Esophagus mucosa (tissue), 1 donor: ENCODE data around the gene FNDC3B. TPM values are rescaled to one million over a fixed set of nuclear protein-coding genes. Genes with fewer than 3 reads are reported as not detected.
"Not testable (repeated sequence)": the region's sequence is repeated elsewhere in the genome, so short reads cannot be mapped to it uniquely, and the experiment has no call there.

Experiments
- ATAC-seq: fragments of 200-7000 bp; cut with Tn5 transposase; one replicate; pipeline ENCODE4 v1.9.1; 2020
- total RNA-seq: library from RNA; stranded (reverse); gene quantifications from one replicate; pipeline ENCODE4 v1.2.4, GENCODE V29; 2023
- donor health status: DM: yes; HTN: yes; CAD: no.

FNDC3B gene
- total RNA-seq, 1 donor from 2014 or later, result 19.9 TPM

GRCh38 chr3:172242471-172242870 is 203.1 kb downstream of the FNDC3B start:
- ATAC-seq, result not testable (repeated sequence)

GRCh38 chr3:172243376-172243775 is 204.0 kb downstream of the FNDC3B start:
- not testable (repeated sequence) for ATAC-seq

GRCh38 chr3:172244011-172244410 is 204.6 kb downstream of the FNDC3B start:
- peak; percentile 93 for ATAC-seq

DNA sequence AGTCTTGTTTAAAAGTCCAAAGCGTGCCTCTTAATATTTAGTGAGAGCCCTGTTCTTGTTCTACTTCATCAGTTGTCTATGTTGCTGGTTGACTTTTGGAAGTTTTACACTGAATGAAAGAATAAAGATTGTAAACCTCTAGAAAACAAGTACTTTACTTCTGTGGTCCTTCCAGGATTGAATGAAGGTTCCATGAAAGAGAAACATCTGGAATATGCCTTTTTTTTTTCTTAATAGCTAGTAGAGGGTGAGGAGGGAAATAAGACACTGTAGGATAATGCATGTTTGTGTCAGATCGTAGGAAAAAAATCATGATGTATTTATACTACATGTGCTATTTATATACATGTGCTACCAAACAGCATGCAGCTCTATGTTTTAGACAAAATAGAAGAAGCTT is 205.9 kb downstream of the FNDC3B start:
- ATAC-seq, result no peak

GRCh38 chr3:172246107-172246844 is 206.9 kb downstream of the FNDC3B start:
- ATAC-seq, result no peak

DNA sequence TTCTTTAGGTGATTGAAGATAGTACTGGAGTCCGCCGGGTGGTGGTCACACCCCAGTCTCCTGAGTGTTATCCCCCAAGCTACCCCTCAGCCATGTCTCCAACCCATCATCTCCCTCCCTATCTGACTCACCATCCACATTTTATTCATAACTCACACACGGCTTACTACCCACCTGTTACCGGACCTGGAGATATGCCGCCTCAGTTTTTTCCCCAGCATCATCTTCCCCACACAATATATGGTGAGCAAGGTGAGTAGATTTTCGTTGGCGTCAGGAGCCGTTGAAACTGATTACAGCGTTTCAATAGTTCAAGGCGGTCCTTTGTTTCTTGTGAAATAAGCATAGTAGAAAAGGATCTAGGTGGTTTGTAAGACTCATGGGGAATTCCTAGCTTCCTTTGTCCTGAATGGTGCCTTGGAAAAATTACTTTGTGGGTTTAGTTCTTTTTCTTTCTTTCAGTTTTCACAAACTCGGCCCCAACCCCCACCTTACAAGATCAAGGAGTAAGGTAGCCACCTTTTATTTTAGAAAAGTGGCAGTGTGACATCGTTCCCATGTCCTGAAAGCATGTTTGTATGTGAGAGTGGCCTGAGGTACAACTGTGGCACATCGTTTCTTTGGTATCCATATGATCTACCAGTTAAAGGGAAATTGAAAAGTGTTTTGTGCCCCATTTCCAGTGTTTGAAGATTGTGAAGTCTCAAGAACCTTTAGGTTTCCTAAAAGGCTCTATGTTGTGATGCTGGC is 208.3 kb downstream of the FNDC3B start:
- ATAC-seq, result no peak

- ATAC-seq, result no peak
Measured at GRCh38 chr3:172249039-172249438, 209.7 kb downstream of the FNDC3B start.

- ATAC-seq, result no peak
Measured at GRCh38 chr3:172251211-172251610, 211.8 kb downstream of the FNDC3B start.

GRCh38 chr3:172253200-172253599 is 213.8 kb downstream of the FNDC3B start:
- ATAC-seq, result no peak

- no peak for ATAC-seq
Measured at GRCh38 chr3:172254542-172254941, 215.2 kb downstream of the FNDC3B start.

- not testable (repeated sequence) for ATAC-seq
Measured at GRCh38 chr3:172255321-172255720, 215.9 kb downstream of the FNDC3B start.

- ATAC-seq, result no peak
Measured at GRCh38 chr3:172256101-172256734, 216.8 kb downstream of the FNDC3B start.

DNA sequence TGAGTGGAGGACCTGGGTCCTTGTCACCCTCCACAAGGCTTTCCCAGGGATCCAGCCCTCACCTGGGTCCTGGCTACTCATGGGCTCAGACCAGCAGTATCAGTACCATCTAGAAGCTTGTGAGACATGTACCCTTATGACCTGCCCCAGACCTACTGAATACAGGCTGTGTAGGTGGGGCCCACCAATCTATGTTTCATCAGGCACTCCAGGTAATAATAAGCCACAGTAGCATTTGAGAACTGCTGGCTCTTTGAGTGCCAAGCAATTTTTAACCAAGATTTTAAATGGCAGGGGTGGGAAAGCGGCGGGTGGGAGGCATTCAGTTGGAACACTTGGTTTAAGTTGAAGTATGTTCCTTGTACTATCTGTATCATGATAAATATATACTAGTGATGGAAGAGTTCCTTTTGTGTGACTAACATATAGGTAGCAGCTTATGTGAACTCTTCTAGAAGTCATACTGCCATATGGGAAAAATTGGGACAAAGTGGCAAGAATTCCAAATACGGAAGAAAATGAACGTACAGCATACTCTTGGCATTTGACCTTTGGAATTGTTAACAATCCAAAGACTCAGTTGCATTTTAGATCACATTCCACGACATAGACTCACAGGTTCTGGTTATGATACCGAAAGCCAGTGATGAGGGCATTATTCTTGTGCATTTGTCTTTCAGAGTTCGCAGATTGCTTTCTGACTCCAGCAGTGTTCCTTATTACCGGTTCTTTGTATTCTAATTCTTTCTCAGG is 218.4 kb downstream of the FNDC3B start:
- no peak for ATAC-seq

GRCh38 chr3:172258624-172259023 is 219.2 kb downstream of the FNDC3B start:
- ATAC-seq, result no peak

- no peak for ATAC-seq
Measured at GRCh38 chr3:172259111-172259541, 219.7 kb downstream of the FNDC3B start.

DNA sequence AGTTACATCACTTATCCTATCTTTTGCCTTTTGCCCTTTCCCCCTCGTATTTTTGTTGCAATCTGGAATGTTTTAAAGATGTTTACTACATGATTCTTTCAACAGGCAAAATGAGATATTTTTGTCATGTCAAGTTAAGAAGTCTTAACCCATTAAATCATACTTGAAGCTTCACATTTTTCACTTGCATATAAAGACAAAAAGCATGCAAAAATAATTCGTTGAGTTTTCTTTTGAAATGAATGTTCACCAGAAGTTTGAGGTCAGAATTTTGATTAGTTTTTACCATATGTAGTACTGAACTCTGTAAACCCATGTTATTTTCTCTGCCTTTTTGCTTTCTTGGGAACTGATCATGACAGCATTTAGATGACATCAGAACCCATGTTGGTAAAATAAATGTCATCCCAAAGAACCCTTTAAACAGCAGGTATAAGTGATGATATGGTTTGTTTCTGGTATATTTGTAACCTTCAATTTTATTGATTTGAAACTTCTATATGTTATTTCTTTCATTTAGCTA is 220.4 kb downstream of the FNDC3B start:
- ATAC-seq, result no peak

GRCh38 chr3:172260381-172260780 is 221.0 kb downstream of the FNDC3B start:
- ATAC-seq, result no peak

DNA sequence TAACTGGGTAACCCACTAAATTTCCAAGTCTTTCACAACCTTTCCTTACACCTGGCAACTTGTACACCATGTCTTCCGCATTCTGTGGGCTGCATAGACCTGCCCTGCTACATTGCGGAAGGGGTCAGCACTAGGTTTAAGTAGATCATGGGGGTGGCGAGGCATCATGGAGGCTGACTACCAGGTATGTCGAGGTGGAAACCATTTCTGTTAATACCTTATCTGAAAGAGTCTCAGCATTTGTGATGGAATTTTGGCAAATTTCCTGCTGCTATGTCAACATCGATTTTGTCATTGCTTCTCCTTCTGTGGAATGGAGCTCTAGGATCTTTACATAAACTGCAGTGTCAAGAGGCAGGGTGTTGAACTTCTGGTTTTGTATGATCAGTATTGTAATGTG is 221.7 kb downstream of the FNDC3B start:
- peak; percentile 25 for ATAC-seq

GRCh38 chr3:172262991-172263608 is 223.7 kb downstream of the FNDC3B start:
- no peak for ATAC-seq

- ATAC-seq, result no peak
Measured at GRCh38 chr3:172263781-172264486, 224.6 kb downstream of the FNDC3B start.

GRCh38 chr3:172266103-172266502 is 226.7 kb downstream of the FNDC3B start:
- ATAC-seq, result no peak
